Mucosa of stomach (tissue), 1 donor: Measurements from ENCODE around the gene RANBP17.

Source experiments
- H3K27me3 ChIP-seq: one replicate; pipeline ENCODE4 v1.7.0; 2013; ENCODE audit warnings: mild to moderate bottlenecking, low read length; ENCODE audit not compliant: control insufficient read depth, insufficient read depth
- H3K36me3 ChIP-seq: one replicate; pipeline ENCODE4 v1.7.0; 2013; ENCODE audit warnings: low read length; ENCODE audit not compliant: control insufficient read depth, insufficient read depth
- H3K4me1 ChIP-seq: one replicate; pipeline ENCODE4 v1.7.0; 2013; ENCODE audit warnings: mild to moderate bottlenecking, low read length; ENCODE audit not compliant: control insufficient read depth, insufficient read depth
- H3K4me3 ChIP-seq: one replicate; pipeline ENCODE4 v1.7.0; 2013; ENCODE audit warnings: low read length
- H3K9ac ChIP-seq: one replicate; pipeline ENCODE4 v1.7.0; 2013; ENCODE audit warnings: mild to moderate bottlenecking, low read length, moderate library complexity
- H3K9me3 ChIP-seq: one replicate; pipeline ENCODE4 v1.7.0; 2013; ENCODE audit warnings: mild to moderate bottlenecking, low read length, moderate library complexity; ENCODE audit not compliant: control insufficient read depth
- donor health status: Pancreatic carcinoma.

The RANBP17 gene

GRCh38 chr5:171268700-171269620 is 407.1 kb downstream of the RANBP17 start:
- Histone ChIP-seq H3K4me3 (no peak overlapping the region), H3K4me1 (no peaks in the 10 kb centered on the region), H3K36me3 (no peaks in the 10 kb centered on the region), H3K9me3 (no peaks in the 10 kb centered on the region), H3K9ac (no peak overlapping the region), H3K27me3 (no peaks in the 10 kb centered on the region)

DNA sequence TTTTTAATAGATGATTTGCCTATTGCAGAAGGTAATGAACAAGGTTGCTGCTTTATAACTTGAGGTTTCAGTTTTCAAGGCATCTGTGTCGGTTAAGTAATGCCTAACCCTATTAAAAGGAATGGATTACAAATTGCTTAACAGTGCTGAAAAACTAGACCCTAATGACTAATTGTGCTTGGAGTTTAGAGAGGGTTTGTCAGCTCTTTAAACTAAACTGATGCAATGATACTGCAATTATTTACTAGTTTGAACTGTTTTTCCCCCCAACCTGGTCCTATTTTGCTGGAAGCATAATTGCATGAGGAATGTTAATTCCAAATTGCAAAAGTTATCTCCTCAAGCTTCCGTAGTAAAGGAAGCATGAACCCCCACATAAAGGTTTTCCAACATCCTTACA is 407.9 kb downstream of the RANBP17 start:
- Histone ChIP-seq H3K4me1 (no peaks in the 10 kb centered on the region), H3K9ac (no peak overlapping the region), H3K27me3 (no peaks in the 10 kb centered on the region), H3K4me3 (no peak overlapping the region), H3K36me3 (no peaks in the 10 kb centered on the region), H3K9me3 (no peaks in the 10 kb centered on the region)

DNA sequence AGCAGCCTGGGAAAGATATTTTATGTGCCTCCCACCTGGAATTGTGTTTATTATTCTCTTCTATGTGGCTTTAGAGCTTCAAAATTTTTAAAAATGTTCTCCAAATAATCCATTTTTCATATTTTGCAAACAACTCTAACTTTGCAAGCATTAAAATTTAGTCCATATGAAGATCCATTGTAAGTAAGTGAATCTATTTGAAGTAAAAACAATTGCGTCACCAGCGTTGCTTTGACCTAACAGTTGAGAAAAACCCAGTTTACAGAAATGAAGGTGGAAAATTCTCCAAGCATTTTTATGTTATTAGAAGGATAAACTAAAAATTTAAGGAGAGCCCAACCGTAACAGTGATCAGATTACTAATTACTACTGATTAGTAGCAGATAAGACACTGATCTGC is 408.3 kb downstream of the RANBP17 start:
- H3K27me3 ChIP-seq: no peaks in the 10 kb centered on the region
- H3K4me1 ChIP-seq: no peaks in the 10 kb centered on the region
- H3K36me3 ChIP-seq: no peaks in the 10 kb centered on the region
- no peak overlapping the region for H3K9ac ChIP-seq
- H3K9me3 ChIP-seq: no peaks in the 10 kb centered on the region
- no peak overlapping the region for H3K4me3 ChIP-seq

- no peak overlapping the region for H3K9ac ChIP-seq
- no peaks in the 10 kb centered on the region for H3K4me1 ChIP-seq
- no peaks in the 10 kb centered on the region for H3K27me3 ChIP-seq
- H3K9me3 ChIP-seq: no peaks in the 10 kb centered on the region
- no peaks in the 10 kb centered on the region for H3K36me3 ChIP-seq
- no peak overlapping the region for H3K4me3 ChIP-seq
Measured at GRCh38 chr5:171271798-171272197, 410.0 kb downstream of the RANBP17 start.

- no peaks in the 10 kb centered on the region for H3K27me3 ChIP-seq
Measured at GRCh38 chr5:171272996-171273970, 411.5 kb downstream of the RANBP17 start.

GRCh38 chr5:171275841-171276544 is 414.2 kb downstream of the RANBP17 start:
- H3K4me3 ChIP-seq: no peak overlapping the region

More at GRCh38 chr5:171272996-171273970, 411.5 kb downstream of the RANBP17 start:
- H3K4me1 ChIP-seq: no peaks in the 10 kb centered on the region
- no peak overlapping the region for H3K9ac ChIP-seq
- no peaks in the 10 kb centered on the region for H3K36me3 ChIP-seq
- H3K4me3 ChIP-seq: no peak overlapping the region
- no peaks in the 10 kb centered on the region for H3K9me3 ChIP-seq

DNA sequence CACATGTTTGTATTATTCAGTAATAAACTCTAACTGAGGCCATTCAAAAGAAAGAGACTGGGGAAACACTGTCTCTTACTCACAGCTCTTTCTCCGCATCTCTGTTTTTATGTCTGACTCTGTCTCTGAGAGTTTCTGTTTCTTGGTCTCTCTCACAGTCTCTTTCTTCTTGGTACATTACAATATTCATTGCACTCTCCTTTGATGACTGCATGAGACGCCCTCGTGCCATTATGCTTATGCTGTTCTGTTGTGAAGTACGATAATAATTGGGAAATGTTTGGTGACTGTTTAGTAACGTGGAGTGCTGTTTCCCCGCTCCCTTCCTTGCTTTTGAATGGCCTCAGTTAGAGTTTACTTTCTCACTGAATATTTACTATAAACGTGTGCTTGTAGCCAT is 421.9 kb downstream of the RANBP17 start:
- no peaks in the 10 kb centered on the region for H3K36me3 ChIP-seq
- H3K4me1 ChIP-seq: no peaks in the 10 kb centered on the region
- no peaks in the 10 kb centered on the region for H3K27me3 ChIP-seq
- H3K4me3 ChIP-seq: no peak overlapping the region
- H3K9ac ChIP-seq: no peak overlapping the region
- H3K9me3 ChIP-seq: no peaks in the 10 kb centered on the region

More at GRCh38 chr5:171275841-171276544, 414.2 kb downstream of the RANBP17 start:
- H3K9ac ChIP-seq: no peak overlapping the region
- H3K4me1 ChIP-seq: no peaks in the 10 kb centered on the region
- no peaks in the 10 kb centered on the region for H3K36me3 ChIP-seq
- no peaks in the 10 kb centered on the region for H3K27me3 ChIP-seq
- H3K9me3 ChIP-seq: no peaks in the 10 kb centered on the region

GRCh38 chr5:171285465-171285864 is 423.6 kb downstream of the RANBP17 start:
- Histone ChIP-seq H3K4me1 (no peaks in the 10 kb centered on the region), H3K9me3 (no peaks in the 10 kb centered on the region), H3K36me3 (no peaks in the 10 kb centered on the region), H3K4me3 (no peak overlapping the region), H3K27me3 (no peaks in the 10 kb centered on the region), H3K9ac (no peak overlapping the region)

DNA sequence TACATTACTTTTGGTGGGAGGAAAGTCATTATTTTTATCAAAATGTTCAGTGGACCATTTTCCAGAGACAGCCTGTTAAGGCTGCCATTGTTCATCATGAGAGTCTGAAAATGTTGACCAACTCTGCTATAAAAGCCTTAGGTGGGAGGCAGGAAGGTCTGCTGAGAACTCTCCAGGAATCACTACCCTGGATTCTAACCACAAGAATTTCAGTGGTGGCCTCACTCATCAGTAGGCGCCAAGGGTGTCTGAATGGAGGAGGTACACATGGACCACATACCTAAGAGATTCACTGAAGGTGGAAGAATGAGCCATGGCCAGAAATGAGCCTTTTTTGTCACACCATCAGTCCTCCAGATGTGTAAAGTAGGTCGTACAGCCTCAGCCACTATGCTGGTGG is 426.2 kb downstream of the RANBP17 start:
- H3K27me3 ChIP-seq: no peaks in the 10 kb centered on the region
- no peaks in the 10 kb centered on the region for H3K9me3 ChIP-seq
- no peaks in the 10 kb centered on the region for H3K4me1 ChIP-seq
- no peaks in the 10 kb centered on the region for H3K36me3 ChIP-seq
- no peak overlapping the region for H3K9ac ChIP-seq
- no peak overlapping the region for H3K4me3 ChIP-seq

DNA sequence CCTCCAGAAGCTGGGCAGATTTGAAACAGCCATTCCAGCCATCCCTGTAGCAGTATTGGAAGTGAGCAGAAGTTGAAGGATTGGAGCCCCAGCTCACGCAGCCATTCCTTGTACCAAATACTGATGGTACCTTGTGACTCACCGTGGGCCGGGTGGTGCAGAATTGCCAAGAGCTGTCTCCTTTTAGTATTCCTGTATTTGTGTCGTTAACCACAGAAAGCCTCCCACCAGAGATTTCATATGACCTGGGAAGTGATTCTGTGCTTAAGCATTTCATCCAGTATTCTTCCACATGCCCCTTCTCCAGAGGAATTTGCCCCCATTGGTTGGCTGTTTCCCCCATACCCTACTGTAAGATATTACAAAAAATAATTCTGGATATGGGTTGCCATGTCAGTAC is 429.6 kb downstream of the RANBP17 start:
- Histone ChIP-seq H3K9me3 (no peaks in the 10 kb centered on the region), H3K4me1 (no peaks in the 10 kb centered on the region), H3K36me3 (no peaks in the 10 kb centered on the region), H3K9ac (no peak overlapping the region), H3K27me3 (no peaks in the 10 kb centered on the region), H3K4me3 (no peak overlapping the region)

DNA sequence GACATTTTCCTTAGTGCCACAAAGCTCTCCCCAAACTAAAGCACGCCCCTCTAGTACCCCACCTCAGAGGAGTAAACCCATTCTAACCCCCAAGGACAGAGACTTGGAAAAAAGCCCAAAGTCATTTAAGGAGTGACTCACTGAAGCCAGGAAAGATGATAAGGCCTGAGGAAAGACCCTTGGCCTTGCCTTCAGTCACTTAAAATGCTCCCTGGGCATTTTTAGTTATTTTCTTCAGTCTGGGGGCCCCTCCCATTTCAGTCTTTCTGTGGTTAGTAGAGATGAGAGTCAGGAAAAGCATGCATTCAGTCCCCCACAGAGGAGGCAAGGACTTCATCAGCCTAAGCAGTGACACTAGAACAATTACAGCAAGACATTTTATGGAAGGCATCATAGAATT is 433.5 kb downstream of the RANBP17 start:
- Histone ChIP-seq H3K4me1 (no peaks in the 10 kb centered on the region), H3K27me3 (no peaks in the 10 kb centered on the region), H3K9ac (no peak overlapping the region), H3K9me3 (no peaks in the 10 kb centered on the region), H3K36me3 (no peaks in the 10 kb centered on the region), H3K4me3 (no peak overlapping the region)
